ENCODE measurements around the gene PIGN.

PIGN gene

DNA sequence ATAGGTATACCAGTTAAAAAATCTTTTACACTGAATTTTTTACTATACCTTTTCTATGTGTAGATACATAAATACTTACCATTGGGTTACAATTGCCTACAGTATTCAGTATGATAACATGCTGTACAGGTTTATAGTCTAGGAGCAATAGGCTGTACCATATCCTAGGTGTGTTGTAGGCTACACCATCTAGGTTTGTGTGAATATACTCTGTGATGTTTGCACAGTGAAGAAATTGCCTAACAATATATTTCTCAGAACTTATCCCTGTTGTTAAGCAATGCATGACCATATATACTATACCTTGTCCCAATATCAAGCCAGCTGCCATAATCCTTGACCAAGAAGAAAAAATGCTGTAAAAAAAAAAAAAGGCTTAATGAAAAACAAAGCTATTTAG, 114.5 kb downstream of the PIGN start:
- no peak for TF ChIP-seq REST (IDR thresholded peaks at IDR 0.05; ENCODE audit: insufficient read depth in 1 of 2, low read depth in 2 of 2, low read length in 2 of 2)
- no peak for TF ChIP-seq TAF1 (IDR thresholded peaks at IDR 0.05; ENCODE audit: borderline replicate concordance, insufficient read depth, low read length)
- TF ChIP-seq FOXP2 (optimal IDR thresholded peaks at IDR 0.05; ENCODE audit: borderline replicate concordance, extremely low read depth, extremely low read length, insufficient read depth), result no peak
- no peak for TF ChIP-seq POLR2AphosphoS5 (IDR thresholded peaks at IDR 0.05; ENCODE audit: low read depth, low read length)
- no peak for TF ChIP-seq SIN3A (IDR thresholded peaks at IDR 0.05; ENCODE audit: borderline replicate concordance, insufficient read depth, low read length)

DNA sequence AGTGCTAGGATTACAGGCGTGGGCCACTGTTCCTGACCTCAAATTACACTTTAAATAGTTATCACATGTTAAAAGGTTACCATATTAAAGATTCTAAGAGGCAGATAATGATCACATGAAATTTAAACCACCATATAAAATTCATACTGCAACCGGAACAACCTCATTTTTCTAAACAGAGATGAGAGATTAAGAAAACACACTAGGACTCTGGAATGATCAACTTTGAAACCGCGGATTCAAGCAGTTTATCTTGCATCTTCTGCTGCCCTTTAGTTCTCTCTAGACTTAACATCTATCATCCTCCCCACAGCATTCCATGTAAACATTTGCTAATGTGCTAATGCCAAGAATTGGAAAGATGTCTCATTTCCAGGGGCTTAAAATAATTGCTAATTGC, 115.8 kb downstream of the PIGN start:
- TF ChIP-seq SIN3A (IDR thresholded peaks at IDR 0.05; ENCODE audit: borderline replicate concordance, insufficient read depth, low read length) (no peak), TAF1 (IDR thresholded peaks at IDR 0.05; ENCODE audit: borderline replicate concordance, insufficient read depth, low read length) (no peak), REST (IDR thresholded peaks at IDR 0.05; ENCODE audit: insufficient read depth in 1 of 2, low read depth in 2 of 2, low read length in 2 of 2) (no peak), POLR2AphosphoS5 (IDR thresholded peaks at IDR 0.05; ENCODE audit: low read depth, low read length) (no peak), FOXP2 (optimal IDR thresholded peaks at IDR 0.05; ENCODE audit: borderline replicate concordance, extremely low read depth, extremely low read length, insufficient read depth) (no peak)

DNA sequence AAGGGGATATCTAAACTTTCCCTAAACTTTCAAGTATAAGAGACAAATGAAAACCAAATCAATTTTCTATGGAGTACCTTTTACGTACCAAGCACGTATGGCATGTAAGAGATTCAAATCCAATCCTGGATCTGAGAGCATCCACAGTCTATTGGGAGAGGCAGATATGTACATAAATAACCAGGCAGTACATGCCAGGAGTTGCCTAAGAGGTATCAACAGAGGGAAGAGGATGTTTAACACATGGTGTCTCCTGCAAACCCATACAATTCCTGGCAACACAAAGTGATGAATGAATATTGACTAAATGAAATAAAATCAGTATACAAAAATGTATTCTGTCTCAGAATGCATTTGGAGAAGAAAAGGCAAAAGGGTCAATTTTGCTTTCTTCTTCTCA, 116.6 kb downstream of the PIGN start:
- no peak for TF ChIP-seq POLR2AphosphoS5 (IDR thresholded peaks at IDR 0.05; ENCODE audit: low read depth, low read length)
- TF ChIP-seq FOXP2 (optimal IDR thresholded peaks at IDR 0.05; ENCODE audit: borderline replicate concordance, extremely low read depth, extremely low read length, insufficient read depth), result no peak
- TF ChIP-seq REST (IDR thresholded peaks at IDR 0.05; ENCODE audit: insufficient read depth in 1 of 2, low read depth in 2 of 2, low read length in 2 of 2), result no peak
- TF ChIP-seq TAF1 (IDR thresholded peaks at IDR 0.05; ENCODE audit: borderline replicate concordance, insufficient read depth, low read length), result no peak

GRCh38 chr18:62069556-62069955, 117.3 kb downstream of the PIGN start:
- TF ChIP-seq FOXP2 (optimal IDR thresholded peaks at IDR 0.05; ENCODE audit: borderline replicate concordance, extremely low read depth, extremely low read length, insufficient read depth) (no peak), POLR2AphosphoS5 (IDR thresholded peaks at IDR 0.05; ENCODE audit: low read depth, low read length) (no peak), SIN3A (IDR thresholded peaks at IDR 0.05; ENCODE audit: borderline replicate concordance, insufficient read depth, low read length) (no peak), REST (IDR thresholded peaks at IDR 0.05; ENCODE audit: insufficient read depth in 1 of 2, low read depth in 2 of 2, low read length in 2 of 2) (no peak), TAF1 (IDR thresholded peaks at IDR 0.05; ENCODE audit: borderline replicate concordance, insufficient read depth, low read length) (no peak)

Data from PFSK-1 (cell line).